Large intestine (tissue), 3 donors: ENCODE results near the gene SRF. TPM values are rescaled to one million over a fixed set of nuclear protein-coding genes. Genes with fewer than 3 reads are reported as not detected.

Experiments
- DNase-seq, 2 donors: peaks; one replicate each; pipeline versions ENCODE4 v3.0.0 to v3.0.0-alpha.2; 2013
- H3K27ac ChIP-seq: one replicate; pipeline ENCODE4 v1.5.1; 2013; ENCODE audit warnings: low read length
- H3K27me3 ChIP-seq: 2 replicates; pipeline ENCODE4 v1.6.1; 2013; ENCODE audit warnings: low read length; ENCODE audit not compliant: control insufficient read depth, insufficient read depth
- H3K36me3 ChIP-seq: 2 replicates; pipeline ENCODE4 v1.6.1; 2013; ENCODE audit warnings: low read length; ENCODE audit not compliant: control insufficient read depth, insufficient read depth
- H3K4me1 ChIP-seq: one replicate; pipeline ENCODE4 v1.6.1; 2013; ENCODE audit warnings: low read length; ENCODE audit not compliant: control insufficient read depth, insufficient read depth
- H3K4me3 ChIP-seq: one replicate; pipeline ENCODE4 v1.5.1; 2013; ENCODE audit warnings: low read length
- H3K9me3 ChIP-seq: one replicate; pipeline ENCODE4 v1.6.1; 2013; ENCODE audit warnings: mild to moderate bottlenecking, low read depth, low read length, moderate library complexity; ENCODE audit not compliant: control insufficient read depth
- WGBS: methylation state at CpG from one replicate; pipeline ENCODE4 v1.1.5; 2013; ENCODE audit warnings: low lambda C conversion rate; ENCODE audit not compliant: insufficient coverage; 5-methylcytosine and 5-hydroxymethylcytosine counted together
- polyA plus RNA-seq: library from polyadenylated mRNA; unstranded; fragments of 120-200 nt; gene quantifications from one replicate; pipeline ENCODE4 v1.2.1, GENCODE V29; 2013

The SRF gene
- polyA plus RNA-seq, 1 donor, result 30.1 TPM

- Histone ChIP-seq H3K27me3 (no peaks in the 10 kb centered on the region), H3K27ac (no peak overlapping the region), H3K36me3 (peaks cover 67% of the 10 kb centered on the region), H3K4me1 (no peaks in the 10 kb centered on the region), H3K9me3 (no peaks in the 10 kb centered on the region), H3K4me3 (no peak overlapping the region)
- no CpG with 5 or more reads among the region's 14 CpGs for WGBS
- DNase-seq, result no peak
These were observed 52.1 kb downstream of the SRF start for GRCh38 chr6:43223175-43223574.

GRCh38 chr6:43226192-43226851 lies 55.3 kb downstream of the SRF start:
- DNase-seq, result no peak
- H3K4me3 ChIP-seq, result no peak overlapping the region
- H3K4me1 ChIP-seq, result peaks cover 2% of the 10 kb centered on the region
- H3K27ac ChIP-seq, result no peak overlapping the region
- peaks cover 43% of the 10 kb centered on the region for H3K36me3 ChIP-seq
- H3K9me3 ChIP-seq, result no peaks in the 10 kb centered on the region
- H3K27me3 ChIP-seq, result no peaks in the 10 kb centered on the region
- no CpG with 5 or more reads among the region's 11 CpGs for WGBS

DNA sequence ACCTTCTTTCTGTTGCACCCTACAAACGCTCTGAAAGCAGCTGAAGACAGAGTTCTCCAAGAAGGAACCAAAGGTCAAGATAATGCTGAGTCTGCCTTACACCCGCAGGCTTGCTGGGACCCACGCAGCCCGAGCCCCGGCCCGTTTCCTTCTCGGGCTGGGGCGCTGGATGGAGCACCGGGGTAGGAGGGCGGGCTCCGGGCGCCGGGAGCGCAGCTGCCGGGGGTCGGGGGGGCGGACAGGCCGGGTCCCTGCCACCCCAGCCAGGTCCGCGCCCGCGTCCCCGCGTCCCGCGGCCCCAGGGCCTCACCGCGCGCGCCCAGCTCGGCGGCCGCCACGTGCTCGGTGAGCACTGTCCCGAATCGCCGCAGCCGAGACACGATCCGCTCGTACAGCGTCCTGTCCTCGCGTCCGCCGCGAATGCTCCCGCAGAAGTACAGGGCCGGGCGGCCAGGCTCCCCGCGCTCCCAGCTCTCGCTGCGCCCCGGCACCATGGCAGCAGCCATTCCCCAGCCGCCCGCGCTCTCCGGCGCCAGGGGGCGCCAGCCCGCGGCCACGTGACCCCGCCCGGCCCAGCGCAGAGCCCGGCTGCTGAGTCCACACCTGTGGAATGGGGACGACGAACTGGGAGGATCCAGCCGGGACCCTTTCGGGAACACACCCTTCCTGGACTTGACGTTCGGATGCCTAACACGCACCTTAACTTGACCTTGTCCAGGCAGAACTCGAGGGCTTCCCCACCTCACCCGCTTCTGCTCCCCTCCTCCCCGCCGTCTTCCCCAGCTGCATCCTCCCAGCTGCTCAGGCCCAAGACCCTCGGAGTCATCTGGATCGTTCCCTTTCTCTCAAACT lies 58.1 kb downstream of the SRF start, which contains the start of gene DNPH1:
TSS of gene DNPH1 (minus strand) at position 531 of the 852 bp plus-strand sequence. CDS start at position 506, 25 bp downstream.
- Histone ChIP-seq H3K4me3 (peak within 1 kb of the TSS; percentile 41), H3K36me3 (peaks cover 16% of the 10 kb centered on the region), H3K9me3 (no peaks in the 10 kb centered on the region), H3K4me1 (peaks cover 2% of the 10 kb centered on the region), H3K27me3 (no peaks in the 10 kb centered on the region), H3K27ac (peak within 1 kb of the TSS; percentile 47)
- WGBS, result no CpG with 5 or more reads among the region's 82 CpGs
- DNase-seq, result peak; percentile 67 to 89

GRCh38 chr6:43229803-43230620 lies 58.9 kb downstream of the SRF start:
- peaks cover 2% of the 10 kb centered on the region for H3K4me1 ChIP-seq
- no peak overlapping the region for H3K4me3 ChIP-seq
- no peaks in the 10 kb centered on the region for H3K27me3 ChIP-seq
- DNase-seq, result no peak
- no peak overlapping the region for H3K27ac ChIP-seq
- no CpG with 5 or more reads among the region's 17 CpGs for WGBS
- H3K36me3 ChIP-seq, result peaks cover 14% of the 10 kb centered on the region
- H3K9me3 ChIP-seq, result no peaks in the 10 kb centered on the region

DNA sequence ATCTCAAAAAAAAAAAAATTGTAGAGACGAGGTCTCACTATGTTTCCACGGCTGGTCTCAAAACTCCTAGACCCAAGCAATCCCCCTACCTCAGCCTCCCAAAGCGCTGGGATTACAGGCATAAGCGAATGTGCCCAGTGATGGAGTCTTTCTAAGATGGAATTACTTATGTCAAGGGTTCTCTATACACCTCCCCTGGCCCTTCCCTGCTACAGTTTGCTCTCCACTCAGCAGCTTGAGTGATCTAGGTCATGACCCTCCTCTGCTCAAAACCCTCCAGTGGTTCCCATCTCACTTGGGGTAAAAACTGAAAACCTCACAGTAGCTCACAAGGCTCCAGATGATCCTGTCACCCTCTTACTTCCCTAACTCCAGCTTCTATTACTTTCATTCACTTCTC lies 60.0 kb downstream of the SRF start:
- no CpG with 5 or more reads among the region's 4 CpGs for whole genome bisulfite sequencing
- no peak overlapping the region for H3K27ac ChIP-seq

More for the DNA sequence above, 60.0 kb downstream of the SRF start:
- no peaks in the 10 kb centered on the region for H3K9me3 ChIP-seq
- H3K27me3 ChIP-seq, result no peaks in the 10 kb centered on the region
- peaks cover 5% of the 10 kb centered on the region for H3K36me3 ChIP-seq
- H3K4me3 ChIP-seq, result no peak overlapping the region
- no peak for DNase-seq
- peaks cover 2% of the 10 kb centered on the region for H3K4me1 ChIP-seq

Other genes starting within 250 kb of the SRF start
- 53.0 TPM for gene CNPY3, start 241.8 kb upstream of the SRF start, polyA plus RNA-seq
- 0.54 TPM for gene GNMT, start 210.5 kb upstream of the SRF start, polyA plus RNA-seq
- 35.7 TPM for gene PEX6, start 192.1 kb upstream of the SRF start, polyA plus RNA-seq
- 62.0 TPM for gene PPP2R5D, start 186.7 kb upstream of the SRF start, polyA plus RNA-seq
- gene MEA1, start 157.3 kb upstream of the SRF start, polyA plus RNA-seq, result 73.8 TPM
- 91.8 TPM for gene KLHDC3, start 157.0 kb upstream of the SRF start, polyA plus RNA-seq
- 52.1 TPM for gene RRP36, start 149.6 kb upstream of the SRF start, polyA plus RNA-seq
- gene CUL7, start 117.4 kb upstream of the SRF start, polyA plus RNA-seq, result 40.7 TPM
- 56.1 TPM for gene MRPL2, start 111.8 kb upstream of the SRF start, polyA plus RNA-seq
- 170 TPM for gene KLC4, start 111.6 kb upstream of the SRF start, polyA plus RNA-seq
- 35.7 TPM for gene PTK7, start 95.0 kb upstream of the SRF start, polyA plus RNA-seq
- 42.5 TPM for gene CUL9, start 10.9 kb downstream of the SRF start, polyA plus RNA-seq
- 152 TPM for gene DNPH1, start 58.2 kb downstream of the SRF start, polyA plus RNA-seq
- 3.8 TPM for gene TTBK1, start 72.2 kb downstream of the SRF start, polyA plus RNA-seq
- 1.2 TPM for gene SLC22A7, start 127.0 kb downstream of the SRF start, polyA plus RNA-seq
- gene CRIP3, start 137.6 kb downstream of the SRF start, polyA plus RNA-seq, result 8.4 TPM
- 21.2 TPM for gene ZNF318, start 198.4 kb downstream of the SRF start, polyA plus RNA-seq